HepG2 (cell line): ENCODE results near the gene RPS6KB2. TPM values are rescaled to one million over a fixed set of nuclear protein-coding genes. Genes with fewer than 3 reads are reported as not detected.

Experiments used
- ARNT2 ChIP-seq: sonication (generic); formaldehyde crosslinking; IDR thresholded peaks from 2 replicates; pipeline ENCODE4 v1.8.0; 2022; ENCODE audit warnings: mild to moderate bottlenecking, low read depth, missing genetic modification reagents, moderate library complexity
- ATF1 ChIP-seq: IDR thresholded peaks from 2 replicates; pipeline ENCODE4 v1.6.1; 2016; ENCODE audit warnings: mild to moderate bottlenecking, control low read depth
- ATF7-NPFF ChIP-seq: sonication (generic); formaldehyde crosslinking; IDR thresholded peaks from 2 replicates; pipeline ENCODE4 v1.8.1; 2023; ENCODE audit warnings: mild to moderate bottlenecking, low read depth, missing genetic modification reagents, moderate library complexity
- FOXP4 ChIP-seq: sonication (generic); formaldehyde crosslinking; IDR thresholded peaks from 2 replicates; pipeline ENCODE4 v1.4.0; 2020; ENCODE audit warnings: missing genetic modification reagents
- HBP1 ChIP-seq: IDR thresholded peaks from 2 replicates; pipeline ENCODE4 v1.6.1; 2016; ENCODE audit warnings: low read depth, control low read depth
- MYPOP ChIP-seq: sonication (generic); formaldehyde crosslinking; IDR thresholded peaks from 2 replicates; pipeline ENCODE4 v1.8.1; 2023; ENCODE audit warnings: mild to moderate bottlenecking, moderate library complexity, missing genetic modification reagents
- NFATC3 ChIP-seq: sonication (generic); formaldehyde crosslinking; IDR thresholded peaks from 2 replicates; pipeline ENCODE4 v1.5.1; 2020; ENCODE audit warnings: mild to moderate bottlenecking, missing genetic modification reagents
- NONO ChIP-seq, 2 experiments: fragments of 450-650 bp in 1 of 2; sonication (generic) in 1 of 2; formaldehyde crosslinking in 1 of 2; IDR thresholded peaks in 1 of 2; conservative IDR thresholded peaks in 1 of 2; 2 replicates each; pipeline versions ENCODE4 v1.6.1 to v1.8.0; 2017 to 2022; ENCODE audit warnings: mild to moderate bottlenecking in 1 of 2, missing genetic modification reagents in 1 of 2, moderate library complexity in 1 of 2
- RARA ChIP-seq: IDR thresholded peaks from 2 replicates; pipeline ENCODE4 v1.6.1; 2016; ENCODE audit warnings: missing genetic modification reagents, missing compliant biosample characterization
- RNF2 ChIP-seq: fragments of 450-650 bp; conservative IDR thresholded peaks from 2 replicates; pipeline ENCODE4 v1.6.1; 2016; ENCODE audit warnings: low read depth
- SRY ChIP-seq: sonication (generic); formaldehyde crosslinking; IDR thresholded peaks from 2 replicates; pipeline ENCODE4 v1.8.0; 2022; ENCODE audit warnings: mild to moderate bottlenecking, missing genetic modification reagents
- TFAP4 ChIP-seq: sonication (generic); IDR thresholded peaks from 2 replicates; pipeline ENCODE4 v1.6.1; 2016; ENCODE audit warnings: low read depth, borderline replicate concordance
- U2AF2 ChIP-seq: fragments of 200-400 bp; formaldehyde crosslinking; IDR thresholded peaks from 2 replicates; pipeline ENCODE4 v1.6.1; 2017; ENCODE audit warnings: low read depth, mild to moderate bottlenecking, low read length
- WIZ ChIP-seq: sonication (generic); formaldehyde crosslinking; IDR thresholded peaks from 2 replicates; pipeline ENCODE4 v1.5.1; 2020; ENCODE audit warnings: mild to moderate bottlenecking, missing genetic modification reagents
- ZNF143 ChIP-seq: sonication (generic); formaldehyde crosslinking; IDR thresholded peaks from 2 replicates; pipeline ENCODE4 v1.4.0; 2020; ENCODE audit warnings: missing genetic modification reagents
- ZNF282 ChIP-seq: fragments of 450-650 bp; IDR thresholded peaks from 2 replicates; pipeline ENCODE4 v1.6.1; 2018; ENCODE audit not compliant: partially characterized antibody
- ZNF292 ChIP-seq: sonication (generic); formaldehyde crosslinking; IDR thresholded peaks from 2 replicates; pipeline ENCODE4 v1.8.1; 2022; ENCODE audit warnings: mild to moderate bottlenecking, low read depth, missing genetic modification reagents, borderline replicate concordance
- ZNF446 ChIP-seq: sonication (generic); formaldehyde crosslinking; IDR thresholded peaks from 2 replicates; pipeline ENCODE4 v1.5.0; 2020; ENCODE audit warnings: mild to moderate bottlenecking, missing genetic modification reagents
- ZNF556 ChIP-seq: sonication (generic); formaldehyde crosslinking; IDR thresholded peaks from 2 replicates; pipeline ENCODE4 v1.4.0; 2020; ENCODE audit warnings: mild to moderate bottlenecking, missing genetic modification reagents, borderline replicate concordance
- ZNF800 ChIP-seq: sonication (generic); formaldehyde crosslinking; IDR thresholded peaks from 2 replicates; pipeline ENCODE4 v1.4.0; 2020; ENCODE audit warnings: missing genetic modification reagents
- polyA plus RNA-seq, 8 experiments: library from polyadenylated mRNA; depleted of rRNA in 3 of 8; stranded (reverse) in 7 of 8; unstranded in 1 of 8; fragments of >200 nt; fragmentation: Illumina TruSeq in 4 of 8; extraction: Trizol in 4 of 8; gene quantifications; 2 replicates each; pipeline versions ENCODE4 v1.2.1 to v1.2.3, GENCODE V29; 2011 to 2016; ENCODE audit warnings: low read depth in 4 of 8, missing spikeins in 1 of 8, mixed read lengths in 1 of 8; ENCODE audit not compliant: insufficient read depth in 1 of 8
- total RNA-seq, 5 experiments: library from RNA; depleted of rRNA; stranded (reverse); fragments of >200 nt; fragmentation: Illumina TruSeq; extraction: Trizol; gene quantifications; 2 replicates each; pipeline ENCODE4 v1.2.3, GENCODE V29; 2016; ENCODE audit warnings: low read depth in 1 of 5

The RPS6KB2 gene
- total and polyA plus RNA-seq, 2 of the 13 experiments (the other 11 are each of a cell fraction or from before 2014, with no cell fraction given), result 52.9 to 54.8 TPM

- no peak for TF ChIP-seq ZNF800 (CRISPR knock-in tag)
- peak; percentile 38; the same call in 1 of the 2 replicates for TF ChIP-seq ATF7-NPFF (CRISPR knock-in tag)
- no peak for TF ChIP-seq NFATC3 (CRISPR knock-in tag)
- no peak for TF ChIP-seq ZNF292 (CRISPR knock-in tag)
- TF ChIP-seq SRY, result peak; percentile 40; the same call in 1 of the 2 replicates
- TF ChIP-seq WIZ, result no peak
- peak; percentile 54; the same call in 1 of the 2 replicates for TF ChIP-seq MYPOP
- no peak for TF ChIP-seq ZNF143 (CRISPR knock-in tag)
- no peak for TF ChIP-seq ZNF282
- TF ChIP-seq ZNF446 (CRISPR knock-in tag), result peak; percentile 77; the same call in 1 of the 2 replicates
- no peak for TF ChIP-seq FOXP4 (CRISPR knock-in tag)
- peak; percentile 53; the same call in 1 of the 2 replicates for TF ChIP-seq ARNT2 (CRISPR knock-in tag)
- 0 out of 2 replicates have a peak, but pooled peaks have one; percentile 55 for TF ChIP-seq HBP1 (CRISPR knock-in tag)
- TF ChIP-seq ZNF556 (CRISPR knock-in tag), result 0 out of 2 replicates have a peak, but pooled peaks have one; percentile 13
- TF ChIP-seq TFAP4, result peak; percentile 55; the same call in 1 of the 2 replicates
- TF ChIP-seq U2AF2, result no peak
- no peak for TF ChIP-seq RARA (CRISPR knock-in tag)
- TF ChIP-seq NONO (IDR thresholded peaks at IDR 0.05), result no peak
- TF ChIP-seq NONO (CRISPR knock-in tag; conservative IDR thresholded peaks at IDR 0.05), result no peak; the same call in 1 of the 2 replicates
- peak; percentile 92 for TF ChIP-seq RNF2
- TF ChIP-seq ATF1, result no peak
Observed at GRCh38 chr11:67420646-67421429, 7.5 kb upstream of the RPS6KB2 start (continued).
